ENCODE measurements around the gene CTAGE15.
"Not testable (repeated sequence)": the region's sequence is repeated elsewhere in the genome, so short reads cannot be mapped to it uniquely, and the experiment has no call there.

- not testable (repeated sequence) for TF ChIP-seq ELF4 (CRISPR knock-in tag; IDR thresholded peaks at IDR 0.05; ENCODE audit: low read depth); TEAD4 (CRISPR knock-in tag; IDR thresholded peaks at IDR 0.05); ATF2 (CRISPR knock-in tag; IDR thresholded peaks at IDR 0.05; ENCODE audit: borderline replicate concordance, low read depth); ZNF138 (CRISPR knock-in tag; conservative IDR thresholded peaks at IDR 0.05)
- TF ChIP-seq, protein P1, sequence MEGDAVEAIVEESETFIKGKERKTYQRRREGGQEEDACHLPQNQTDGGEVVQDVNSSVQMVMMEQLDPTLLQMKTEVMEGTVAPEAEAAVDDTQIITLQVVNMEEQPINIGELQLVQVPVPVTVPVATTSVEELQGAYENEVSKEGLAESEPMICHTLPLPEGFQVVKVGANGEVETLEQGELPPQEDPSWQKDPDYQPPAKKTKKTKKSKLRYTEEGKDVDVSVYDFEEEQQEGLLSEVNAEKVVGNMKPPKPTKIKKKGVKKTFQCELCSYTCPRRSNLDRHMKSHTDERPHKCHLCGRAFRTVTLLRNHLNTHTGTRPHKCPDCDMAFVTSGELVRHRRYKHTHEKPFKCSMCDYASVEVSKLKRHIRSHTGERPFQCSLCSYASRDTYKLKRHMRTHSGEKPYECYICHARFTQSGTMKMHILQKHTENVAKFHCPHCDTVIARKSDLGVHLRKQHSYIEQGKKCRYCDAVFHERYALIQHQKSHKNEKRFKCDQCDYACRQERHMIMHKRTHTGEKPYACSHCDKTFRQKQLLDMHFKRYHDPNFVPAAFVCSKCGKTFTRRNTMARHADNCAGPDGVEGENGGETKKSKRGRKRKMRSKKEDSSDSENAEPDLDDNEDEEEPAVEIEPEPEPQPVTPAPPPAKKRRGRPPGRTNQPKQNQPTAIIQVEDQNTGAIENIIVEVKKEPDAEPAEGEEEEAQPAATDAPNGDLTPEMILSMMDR (IDR thresholded peaks at IDR 0.05): not testable (repeated sequence)
- TF ChIP-seq, protein P2, sequence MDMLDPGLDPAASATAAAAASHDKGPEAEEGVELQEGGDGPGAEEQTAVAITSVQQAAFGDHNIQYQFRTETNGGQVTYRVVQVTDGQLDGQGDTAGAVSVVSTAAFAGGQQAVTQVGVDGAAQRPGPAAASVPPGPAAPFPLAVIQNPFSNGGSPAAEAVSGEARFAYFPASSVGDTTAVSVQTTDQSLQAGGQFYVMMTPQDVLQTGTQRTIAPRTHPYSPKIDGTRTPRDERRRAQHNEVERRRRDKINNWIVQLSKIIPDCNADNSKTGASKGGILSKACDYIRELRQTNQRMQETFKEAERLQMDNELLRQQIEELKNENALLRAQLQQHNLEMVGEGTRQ (CRISPR knock-in tag; IDR thresholded peaks at IDR 0.05): not testable (repeated sequence)
- TF ChIP-seq, protein P3, sequence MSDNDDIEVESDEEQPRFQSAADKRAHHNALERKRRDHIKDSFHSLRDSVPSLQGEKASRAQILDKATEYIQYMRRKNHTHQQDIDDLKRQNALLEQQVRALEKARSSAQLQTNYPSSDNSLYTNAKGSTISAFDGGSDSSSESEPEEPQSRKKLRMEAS (CRISPR knock-in tag; IDR thresholded peaks at IDR 0.05): not testable (repeated sequence)
- TF ChIP-seq, protein P4, sequence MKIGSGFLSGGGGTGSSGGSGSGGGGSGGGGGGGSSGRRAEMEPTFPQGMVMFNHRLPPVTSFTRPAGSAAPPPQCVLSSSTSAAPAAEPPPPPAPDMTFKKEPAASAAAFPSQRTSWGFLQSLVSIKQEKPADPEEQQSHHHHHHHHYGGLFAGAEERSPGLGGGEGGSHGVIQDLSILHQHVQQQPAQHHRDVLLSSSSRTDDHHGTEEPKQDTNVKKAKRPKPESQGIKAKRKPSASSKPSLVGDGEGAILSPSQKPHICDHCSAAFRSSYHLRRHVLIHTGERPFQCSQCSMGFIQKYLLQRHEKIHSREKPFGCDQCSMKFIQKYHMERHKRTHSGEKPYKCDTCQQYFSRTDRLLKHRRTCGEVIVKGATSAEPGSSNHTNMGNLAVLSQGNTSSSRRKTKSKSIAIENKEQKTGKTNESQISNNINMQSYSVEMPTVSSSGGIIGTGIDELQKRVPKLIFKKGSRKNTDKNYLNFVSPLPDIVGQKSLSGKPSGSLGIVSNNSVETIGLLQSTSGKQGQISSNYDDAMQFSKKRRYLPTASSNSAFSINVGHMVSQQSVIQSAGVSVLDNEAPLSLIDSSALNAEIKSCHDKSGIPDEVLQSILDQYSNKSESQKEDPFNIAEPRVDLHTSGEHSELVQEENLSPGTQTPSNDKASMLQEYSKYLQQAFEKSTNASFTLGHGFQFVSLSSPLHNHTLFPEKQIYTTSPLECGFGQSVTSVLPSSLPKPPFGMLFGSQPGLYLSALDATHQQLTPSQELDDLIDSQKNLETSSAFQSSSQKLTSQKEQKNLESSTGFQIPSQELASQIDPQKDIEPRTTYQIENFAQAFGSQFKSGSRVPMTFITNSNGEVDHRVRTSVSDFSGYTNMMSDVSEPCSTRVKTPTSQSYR (CRISPR knock-in tag; IDR thresholded peaks at IDR 0.05): not testable (repeated sequence)
These were observed 48.5 kb downstream of the CTAGE15 start for GRCh38 chr7:143620058-143620457.

Data from WTC11 (cell line).